Measurements from ENCODE around the gene ISL2. TPM values are rescaled to one million over a fixed set of nuclear protein-coding genes. Genes with fewer than 3 reads are reported as not detected.

The ISL2 gene
- total and polyA plus RNA-seq, 2 of the 13 experiments (the other 11 are each of a cell fraction or from before 2014, with no cell fraction given), result 4.3 to 5.1 TPM

- TF ChIP-seq ZNF18 (CRISPR knock-in tag; IDR thresholded peaks at IDR 0.05; ENCODE audit: insufficient replicate concordance), result peak; percentile 40
- TF ChIP-seq ZNF577 (CRISPR knock-in tag; IDR thresholded peaks at IDR 0.05; ENCODE audit: borderline replicate concordance, low read depth), result no peak
- TF ChIP-seq NRL (CRISPR knock-in tag; IDR thresholded peaks at IDR 0.05; ENCODE audit: borderline replicate concordance), result peak; percentile 69; the same call in 1 of the 2 replicates
- peak; percentile 89 for TF ChIP-seq ASH2L (IDR thresholded peaks at IDR 0.05; ENCODE audit: insufficient read length, low read depth, low read length)
- 0 out of 2 replicates have a peak, but pooled peaks have one; percentile 16 for TF ChIP-seq FOXK1 (CRISPR knock-in tag; IDR thresholded peaks at IDR 0.05; ENCODE audit: borderline replicate concordance, low read depth)
- TF ChIP-seq ZNF839 (CRISPR knock-in tag; IDR thresholded peaks at IDR 0.05; ENCODE audit: borderline replicate concordance), result 0 out of 2 replicates have a peak, but pooled peaks have one; percentile 60
- TF ChIP-seq, protein P1, sequence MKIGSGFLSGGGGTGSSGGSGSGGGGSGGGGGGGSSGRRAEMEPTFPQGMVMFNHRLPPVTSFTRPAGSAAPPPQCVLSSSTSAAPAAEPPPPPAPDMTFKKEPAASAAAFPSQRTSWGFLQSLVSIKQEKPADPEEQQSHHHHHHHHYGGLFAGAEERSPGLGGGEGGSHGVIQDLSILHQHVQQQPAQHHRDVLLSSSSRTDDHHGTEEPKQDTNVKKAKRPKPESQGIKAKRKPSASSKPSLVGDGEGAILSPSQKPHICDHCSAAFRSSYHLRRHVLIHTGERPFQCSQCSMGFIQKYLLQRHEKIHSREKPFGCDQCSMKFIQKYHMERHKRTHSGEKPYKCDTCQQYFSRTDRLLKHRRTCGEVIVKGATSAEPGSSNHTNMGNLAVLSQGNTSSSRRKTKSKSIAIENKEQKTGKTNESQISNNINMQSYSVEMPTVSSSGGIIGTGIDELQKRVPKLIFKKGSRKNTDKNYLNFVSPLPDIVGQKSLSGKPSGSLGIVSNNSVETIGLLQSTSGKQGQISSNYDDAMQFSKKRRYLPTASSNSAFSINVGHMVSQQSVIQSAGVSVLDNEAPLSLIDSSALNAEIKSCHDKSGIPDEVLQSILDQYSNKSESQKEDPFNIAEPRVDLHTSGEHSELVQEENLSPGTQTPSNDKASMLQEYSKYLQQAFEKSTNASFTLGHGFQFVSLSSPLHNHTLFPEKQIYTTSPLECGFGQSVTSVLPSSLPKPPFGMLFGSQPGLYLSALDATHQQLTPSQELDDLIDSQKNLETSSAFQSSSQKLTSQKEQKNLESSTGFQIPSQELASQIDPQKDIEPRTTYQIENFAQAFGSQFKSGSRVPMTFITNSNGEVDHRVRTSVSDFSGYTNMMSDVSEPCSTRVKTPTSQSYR (CRISPR knock-in tag; IDR thresholded peaks at IDR 0.05; ENCODE audit: borderline replicate concordance), result no peak
- peak; percentile 29; the same call in 1 of the 2 replicates for TF ChIP-seq FIP1L1 (IDR thresholded peaks at IDR 0.05; ENCODE audit: borderline replicate concordance, insufficient read depth, low read depth, low read length)
- no peak for TF ChIP-seq ZNF546 (CRISPR knock-in tag; conservative IDR thresholded peaks at IDR 0.05)
- peak; percentile 92 for TF ChIP-seq ZNF883 (CRISPR knock-in tag; IDR thresholded peaks at IDR 0.05; ENCODE audit: not compliant biosample characterization)
- peak; percentile 87 for TF ChIP-seq POLR2AphosphoS5 (IDR thresholded peaks at IDR 0.05; ENCODE audit: low read depth, low read length)
- TF ChIP-seq, protein P2, sequence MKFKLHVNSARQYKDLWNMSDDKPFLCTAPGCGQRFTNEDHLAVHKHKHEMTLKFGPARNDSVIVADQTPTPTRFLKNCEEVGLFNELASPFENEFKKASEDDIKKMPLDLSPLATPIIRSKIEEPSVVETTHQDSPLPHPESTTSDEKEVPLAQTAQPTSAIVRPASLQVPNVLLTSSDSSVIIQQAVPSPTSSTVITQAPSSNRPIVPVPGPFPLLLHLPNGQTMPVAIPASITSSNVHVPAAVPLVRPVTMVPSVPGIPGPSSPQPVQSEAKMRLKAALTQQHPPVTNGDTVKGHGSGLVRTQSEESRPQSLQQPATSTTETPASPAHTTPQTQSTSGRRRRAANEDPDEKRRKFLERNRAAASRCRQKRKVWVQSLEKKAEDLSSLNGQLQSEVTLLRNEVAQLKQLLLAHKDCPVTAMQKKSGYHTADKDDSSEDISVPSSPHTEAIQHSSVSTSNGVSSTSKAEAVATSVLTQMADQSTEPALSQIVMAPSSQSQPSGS (CRISPR knock-in tag; IDR thresholded peaks at IDR 0.05), result peak; percentile 67
- peak; percentile 91 for TF ChIP-seq SRSF1 (optimal IDR thresholded peaks at IDR 0.05; ENCODE audit: low read depth, low read length)
- TF ChIP-seq ZMYM4 (CRISPR knock-in tag; IDR thresholded peaks at IDR 0.05), result peak; percentile 99
- TF ChIP-seq TAF15 (IDR thresholded peaks at IDR 0.05; ENCODE audit: low read depth, low read length, poor library complexity, severe bottlenecking), result no peak
- TF ChIP-seq ZNF446 (CRISPR knock-in tag; IDR thresholded peaks at IDR 0.05), result peak; percentile 90; the same call in 1 of the 2 replicates
- TF ChIP-seq, protein P3, sequence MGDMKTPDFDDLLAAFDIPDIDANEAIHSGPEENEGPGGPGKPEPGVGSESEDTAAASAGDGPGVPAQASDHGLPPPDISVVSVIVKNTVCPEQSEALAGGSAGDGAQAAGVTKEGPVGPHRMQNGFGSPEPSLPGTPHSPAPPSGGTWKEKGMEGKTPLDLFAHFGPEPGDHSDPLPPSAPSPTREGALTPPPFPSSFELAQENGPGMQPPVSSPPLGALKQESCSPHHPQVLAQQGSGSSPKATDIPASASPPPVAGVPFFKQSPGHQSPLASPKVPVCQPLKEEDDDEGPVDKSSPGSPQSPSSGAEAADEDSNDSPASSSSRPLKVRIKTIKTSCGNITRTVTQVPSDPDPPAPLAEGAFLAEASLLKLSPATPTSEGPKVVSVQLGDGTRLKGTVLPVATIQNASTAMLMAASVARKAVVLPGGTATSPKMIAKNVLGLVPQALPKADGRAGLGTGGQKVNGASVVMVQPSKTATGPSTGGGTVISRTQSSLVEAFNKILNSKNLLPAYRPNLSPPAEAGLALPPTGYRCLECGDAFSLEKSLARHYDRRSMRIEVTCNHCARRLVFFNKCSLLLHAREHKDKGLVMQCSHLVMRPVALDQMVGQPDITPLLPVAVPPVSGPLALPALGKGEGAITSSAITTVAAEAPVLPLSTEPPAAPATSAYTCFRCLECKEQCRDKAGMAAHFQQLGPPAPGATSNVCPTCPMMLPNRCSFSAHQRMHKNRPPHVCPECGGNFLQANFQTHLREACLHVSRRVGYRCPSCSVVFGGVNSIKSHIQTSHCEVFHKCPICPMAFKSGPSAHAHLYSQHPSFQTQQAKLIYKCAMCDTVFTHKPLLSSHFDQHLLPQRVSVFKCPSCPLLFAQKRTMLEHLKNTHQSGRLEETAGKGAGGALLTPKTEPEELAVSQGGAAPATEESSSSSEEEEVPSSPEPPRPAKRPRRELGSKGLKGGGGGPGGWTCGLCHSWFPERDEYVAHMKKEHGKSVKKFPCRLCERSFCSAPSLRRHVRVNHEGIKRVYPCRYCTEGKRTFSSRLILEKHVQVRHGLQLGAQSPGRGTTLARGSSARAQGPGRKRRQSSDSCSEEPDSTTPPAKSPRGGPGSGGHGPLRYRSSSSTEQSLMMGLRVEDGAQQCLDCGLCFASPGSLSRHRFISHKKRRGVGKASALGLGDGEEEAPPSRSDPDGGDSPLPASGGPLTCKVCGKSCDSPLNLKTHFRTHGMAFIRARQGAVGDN (CRISPR knock-in tag; IDR thresholded peaks at IDR 0.05), result peak; percentile 97
These were observed 25.2 kb upstream of the ISL2 start, which contains the start of gene ETFA (continued) for GRCh38 chr15:76311100-76311953.
